Spinal cord (tissue), 10 donors: ENCODE data around the gene NTMT1. TPM values are rescaled to one million over a fixed set of nuclear protein-coding genes. Genes with fewer than 3 reads are reported as not detected.

Experiments
- DNase-seq, 6 donors: peaks; one replicate each; pipeline versions ENCODE4 v3.0.0 to v3.0.0-alpha.2; 2013 to 2015; ENCODE audit warnings: low spot score in 6 of 6, low read depth in 4 of 6
- H3K27ac ChIP-seq: one replicate; pipeline ENCODE4 v1.5.1; 2013; ENCODE audit warnings: low read depth, low read length, control low read depth
- H3K27me3 ChIP-seq: one replicate; pipeline ENCODE4 v1.6.1; 2013; ENCODE audit warnings: low read length; ENCODE audit not compliant: control insufficient read depth, insufficient read depth
- H3K36me3 ChIP-seq: one replicate; pipeline ENCODE4 v1.6.1; 2013; ENCODE audit warnings: low read length; ENCODE audit not compliant: control insufficient read depth, insufficient read depth
- H3K4me1 ChIP-seq: one replicate; pipeline ENCODE4 v1.6.1; 2013; ENCODE audit warnings: low read length; ENCODE audit not compliant: control insufficient read depth, insufficient read depth
- H3K4me3 ChIP-seq: one replicate; pipeline ENCODE4 v1.5.1; 2013; ENCODE audit warnings: low read depth, low read length, control low read depth
- H3K9me3 ChIP-seq: one replicate; pipeline ENCODE4 v1.6.1; 2013; ENCODE audit warnings: low read length; ENCODE audit not compliant: control insufficient read depth, insufficient read depth
- WGBS: methylation state at CpG from one replicate; pipeline ENCODE4 v1.1.5; 2013; ENCODE audit warnings: missing lambda C conversion rate; ENCODE audit not compliant: insufficient coverage; 5-methylcytosine and 5-hydroxymethylcytosine counted together
- polyA plus RNA-seq, 2 donors: library from polyadenylated mRNA; unstranded; fragments of 120-200 nt; gene quantifications; one replicate each; pipeline ENCODE4 v1.2.1, GENCODE V29; 2013; ENCODE audit not compliant: insufficient read length in 2 of 2
- total RNA-seq, 2 donors: library from RNA; depleted of rRNA in 1 of 2; stranded (reverse); fragments of 120-200 nt in 1 of 2; fragments of >200 nt in 1 of 2; gene quantifications; one replicate each; pipeline versions ENCODE4 v1.2.3 to v1.2.4, GENCODE V29; 2013 to 2014
- donor health status: healthy.

Gene NTMT1
- total and polyA plus RNA-seq, 4 donors: 15.9 to 39.9 (median 32.4) TPM

DNA sequence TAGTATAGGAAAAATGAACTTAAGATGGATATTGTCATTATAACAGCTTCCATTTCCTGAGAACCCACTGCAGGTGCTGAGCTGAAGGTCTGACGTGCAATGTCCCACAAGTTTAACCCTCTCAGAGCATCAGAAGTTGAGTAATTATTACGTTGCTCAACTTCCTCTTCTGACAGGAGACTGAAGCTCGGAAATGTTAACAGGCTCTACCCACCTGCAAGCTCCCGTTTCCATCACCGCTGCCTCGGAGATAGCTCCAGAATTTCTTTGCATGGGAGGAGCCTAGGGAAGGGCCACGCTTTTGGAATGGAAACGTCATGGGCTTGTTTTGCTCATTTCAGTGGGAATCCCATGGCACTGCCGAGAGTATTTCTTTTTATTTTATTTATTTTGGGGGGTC lies 1.0 kb upstream of the NTMT1 start:
- peaks cover 10% of the 10 kb centered on the region for H3K36me3 ChIP-seq
- H3K4me1 ChIP-seq: peaks cover 42% of the 10 kb centered on the region
- DNase-seq: no peak
- H3K27ac ChIP-seq: no peak overlapping the region
- WGBS: 70% methylated on average over 6 of the region's 9 CpGs
- no peak overlapping the region for H3K4me3 ChIP-seq
- no peaks in the 10 kb centered on the region for H3K9me3 ChIP-seq
- peaks cover 6% of the 10 kb centered on the region for H3K27me3 ChIP-seq

DNA sequence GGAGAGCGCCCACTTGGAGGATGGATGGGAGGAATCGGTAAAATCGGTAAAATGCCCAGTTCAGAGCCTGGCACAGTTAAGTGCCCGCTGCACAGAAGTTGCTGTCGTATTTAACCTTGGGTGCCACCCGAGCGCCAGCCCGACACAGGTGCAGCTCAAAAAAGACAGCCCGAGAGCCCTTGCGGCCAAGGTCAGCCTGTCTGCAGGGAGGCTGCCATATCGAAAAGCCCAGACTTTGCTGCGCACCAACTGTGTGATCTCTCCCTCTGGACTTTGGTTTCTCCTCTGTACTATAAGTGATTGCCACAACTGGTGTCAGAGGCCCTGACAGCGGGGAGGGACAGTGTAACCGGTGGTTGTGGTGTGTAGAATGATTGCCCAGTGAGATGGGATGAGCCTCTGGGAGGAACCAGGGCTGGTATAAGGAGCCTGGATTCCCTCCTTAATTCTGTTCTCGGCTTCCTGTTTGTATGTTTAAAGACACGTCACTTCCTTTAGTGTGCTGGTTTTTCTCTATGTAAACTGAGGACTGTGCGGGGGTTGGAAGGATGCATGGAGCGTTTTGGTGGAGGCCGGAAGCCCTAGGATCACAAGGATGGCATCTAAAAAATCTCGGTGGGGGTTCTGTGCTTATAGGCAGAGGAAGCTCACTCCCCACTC lies 792 bp downstream of the NTMT1 start:
- Histone ChIP-seq H3K9me3 (no peaks in the 10 kb centered on the region), H3K4me1 (peaks cover 46% of the 10 kb centered on the region), H3K27me3 (no peaks in the 10 kb centered on the region), H3K27ac (peak overlapping the region; percentile 90), H3K36me3 (peaks cover 23% of the 10 kb centered on the region), H3K4me3 (peak overlapping the region; percentile 90)
- DNase-seq: no peak
- 8% methylated on average over 17 of the region's 20 CpGs for WGBS

DNA sequence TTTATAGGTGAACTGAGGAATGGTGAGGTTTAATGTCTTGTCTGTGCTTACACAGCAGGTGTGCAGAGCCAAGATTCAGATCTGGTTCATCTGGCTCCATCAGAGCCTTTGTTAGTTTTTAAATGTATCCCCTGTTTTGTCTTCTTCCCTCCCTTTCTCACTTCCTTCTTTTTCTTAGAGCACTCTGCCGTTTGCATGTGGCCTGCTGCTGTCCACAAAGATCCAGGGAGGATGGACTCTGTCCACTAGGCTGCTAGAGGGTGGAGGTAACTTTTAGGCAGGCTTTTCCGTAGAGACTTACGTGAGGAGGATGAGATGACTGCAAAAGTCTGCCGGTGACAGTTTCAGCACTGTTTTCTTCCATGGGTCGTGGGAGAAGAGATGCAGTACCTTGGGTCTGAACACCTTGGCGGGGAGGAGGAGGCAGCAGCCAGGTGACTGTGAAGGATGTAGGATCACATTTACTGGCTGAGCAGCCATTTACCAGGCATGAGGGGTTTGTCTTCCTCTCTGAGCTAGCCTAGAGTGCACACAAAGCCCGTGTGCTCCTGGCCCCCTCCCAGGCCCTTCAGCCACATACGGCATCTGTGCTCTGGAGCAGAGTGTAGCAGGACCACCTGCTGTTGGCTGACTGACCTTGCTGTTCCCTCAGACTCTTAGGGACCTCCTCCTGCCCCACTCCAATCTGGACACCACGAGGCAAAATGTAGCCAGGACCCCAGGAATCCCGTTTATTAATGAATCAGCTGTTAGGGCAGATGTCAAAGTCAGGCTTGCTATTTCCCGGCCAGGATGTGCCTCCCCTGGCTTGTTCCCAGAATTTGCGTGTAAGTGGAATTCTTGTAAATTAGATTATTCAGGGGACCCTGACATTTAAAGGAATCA lies 1.8 kb downstream of the NTMT1 start:
- H3K4me3 ChIP-seq: no peak overlapping the region
- H3K36me3 ChIP-seq: peaks cover 30% of the 10 kb centered on the region
- no peak overlapping the region for H3K27ac ChIP-seq
- 46% methylated on average over 10 of the region's 12 CpGs for WGBS
- H3K27me3 ChIP-seq: no peaks in the 10 kb centered on the region
- DNase-seq: no peak
- peaks cover 56% of the 10 kb centered on the region for H3K4me1 ChIP-seq
- no peaks in the 10 kb centered on the region for H3K9me3 ChIP-seq

DNA sequence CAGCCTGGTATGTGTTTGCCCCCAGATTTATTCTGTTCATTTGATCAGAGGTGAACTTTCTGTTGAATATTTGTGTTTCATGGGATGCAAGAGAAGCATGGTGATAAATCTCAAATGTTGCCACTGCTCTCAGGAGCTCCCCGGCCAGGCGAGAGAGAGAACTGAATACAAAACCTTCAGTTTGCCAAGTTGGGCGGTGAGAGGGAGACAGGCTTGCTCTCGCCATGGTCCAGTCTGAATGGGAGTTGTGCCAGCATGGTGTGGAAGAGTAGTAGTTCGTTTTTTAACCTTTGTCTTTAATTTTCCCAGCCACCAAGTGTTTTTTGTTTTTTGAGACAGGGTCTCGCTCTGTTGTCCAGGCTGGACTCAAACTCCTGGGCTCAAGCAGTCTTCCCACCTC lies 2.7 kb downstream of the NTMT1 start:
- WGBS: 50% methylated on average over 5 of the region's 6 CpGs
- Histone ChIP-seq H3K4me1 (peaks cover 56% of the 10 kb centered on the region), H3K4me3 (no peak overlapping the region), H3K36me3 (peaks cover 39% of the 10 kb centered on the region), H3K9me3 (no peaks in the 10 kb centered on the region), H3K27ac (no peak overlapping the region), H3K27me3 (no peaks in the 10 kb centered on the region)
- no peak for DNase-seq

DNA sequence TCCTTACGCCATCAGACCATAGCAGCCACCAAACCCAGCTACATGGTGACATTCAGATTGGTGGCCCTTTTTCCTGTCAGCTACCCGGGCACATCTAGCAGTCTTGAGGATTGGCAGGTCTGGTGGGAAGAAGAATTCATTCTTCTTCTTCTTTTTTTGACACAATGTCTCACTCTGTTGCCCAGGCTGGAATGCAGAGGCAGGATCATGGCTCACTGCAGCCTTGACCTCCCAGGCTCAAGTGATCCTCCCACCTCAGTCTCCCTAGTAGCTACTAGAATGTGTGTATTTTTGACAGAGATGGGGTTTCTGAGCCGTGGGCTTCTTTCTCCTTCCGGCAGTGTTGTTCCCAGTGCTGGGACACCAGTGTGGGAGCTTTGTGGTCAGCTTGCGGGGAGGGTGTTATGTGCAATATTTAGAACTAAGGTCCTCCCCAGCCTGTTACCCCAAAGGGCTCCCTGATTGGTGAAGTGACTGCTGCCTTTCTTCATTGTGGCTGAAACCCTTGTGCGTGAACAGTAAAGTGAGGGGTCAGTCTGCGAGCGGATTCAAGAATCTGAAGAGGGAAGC lies 3.4 kb downstream of the NTMT1 start:
- no peaks in the 10 kb centered on the region for H3K27me3 ChIP-seq
- peaks cover 45% of the 10 kb centered on the region for H3K36me3 ChIP-seq
- H3K27ac ChIP-seq: no peak overlapping the region
- H3K4me3 ChIP-seq: no peak overlapping the region
- WGBS: 100% methylated on average over 3 of the region's 8 CpGs
- no peak for DNase-seq
- H3K9me3 ChIP-seq: no peaks in the 10 kb centered on the region
- peaks cover 56% of the 10 kb centered on the region for H3K4me1 ChIP-seq

DNA sequence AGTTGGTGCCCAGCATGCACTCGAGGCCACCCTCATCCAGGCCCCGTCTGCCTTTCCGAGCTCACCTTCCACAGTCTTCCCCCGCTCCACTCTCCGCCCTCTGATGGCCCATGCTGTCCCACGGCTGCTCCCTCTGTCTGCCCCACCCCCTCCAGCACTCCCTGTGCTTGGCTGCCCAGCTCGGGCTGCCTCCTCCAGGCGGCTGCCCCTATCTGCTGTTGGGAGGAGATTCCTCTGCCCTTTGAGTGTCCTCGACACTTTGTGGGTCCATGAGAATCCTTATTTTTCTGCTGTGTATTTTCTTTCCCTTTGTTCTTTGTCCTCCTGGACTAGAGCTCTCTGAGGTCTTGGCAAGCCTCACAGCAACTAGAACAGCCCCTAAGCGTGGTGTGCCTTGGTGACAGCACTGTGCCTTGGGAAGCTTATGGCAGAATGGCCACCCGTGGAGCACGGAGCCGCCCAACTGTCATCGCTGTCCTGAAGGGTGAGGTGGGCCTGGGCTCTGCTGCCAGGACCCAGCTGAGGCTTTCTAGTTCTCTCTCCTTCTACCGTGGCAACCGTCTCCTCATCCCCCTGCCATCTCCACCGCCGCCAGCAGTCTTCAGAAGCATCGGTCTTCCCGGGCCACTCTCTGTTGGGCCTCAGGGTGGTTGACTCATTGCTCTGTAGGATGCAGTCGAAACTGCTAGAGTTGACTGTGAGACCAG lies 5.2 kb downstream of the NTMT1 start:
- H3K27ac ChIP-seq: peak overlapping the region; percentile 25

DNA sequence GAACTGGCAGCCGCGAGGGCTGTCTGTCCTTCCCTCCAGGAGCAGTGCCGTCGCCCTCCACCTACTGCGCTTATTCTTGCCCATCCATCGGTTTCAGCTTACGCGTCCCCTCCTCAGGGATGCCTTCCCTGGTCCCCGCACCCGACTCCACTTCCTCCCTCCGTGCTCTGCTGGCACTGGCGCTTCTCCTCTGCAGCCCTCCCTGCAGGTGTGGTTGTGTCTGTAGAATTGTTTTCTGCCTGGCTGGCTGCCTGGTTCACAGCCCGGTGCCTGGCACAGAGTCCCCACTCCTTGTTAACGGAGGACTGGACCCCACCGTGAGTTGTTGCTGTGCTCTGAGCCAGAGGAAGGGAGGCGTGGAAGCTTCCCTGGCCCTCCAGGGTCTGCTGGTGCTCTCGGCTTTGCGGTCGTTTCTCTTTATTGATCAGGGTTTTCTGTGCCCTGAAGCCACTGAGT lies 5.7 kb downstream of the NTMT1 start:
- peaks cover 45% of the 10 kb centered on the region for H3K4me1 ChIP-seq

More for the DNA sequence above, 5.2 kb downstream of the NTMT1 start:
- peaks cover 63% of the 10 kb centered on the region for H3K36me3 ChIP-seq
- WGBS: 48% methylated on average over 17 of the region's 21 CpGs
- no peaks in the 10 kb centered on the region for H3K9me3 ChIP-seq
- H3K4me1 ChIP-seq: peaks cover 49% of the 10 kb centered on the region
- DNase-seq: peak in 1 of 6 donors; percentile 45
- no peak overlapping the region for H3K4me3 ChIP-seq
- no peaks in the 10 kb centered on the region for H3K27me3 ChIP-seq

DNA sequence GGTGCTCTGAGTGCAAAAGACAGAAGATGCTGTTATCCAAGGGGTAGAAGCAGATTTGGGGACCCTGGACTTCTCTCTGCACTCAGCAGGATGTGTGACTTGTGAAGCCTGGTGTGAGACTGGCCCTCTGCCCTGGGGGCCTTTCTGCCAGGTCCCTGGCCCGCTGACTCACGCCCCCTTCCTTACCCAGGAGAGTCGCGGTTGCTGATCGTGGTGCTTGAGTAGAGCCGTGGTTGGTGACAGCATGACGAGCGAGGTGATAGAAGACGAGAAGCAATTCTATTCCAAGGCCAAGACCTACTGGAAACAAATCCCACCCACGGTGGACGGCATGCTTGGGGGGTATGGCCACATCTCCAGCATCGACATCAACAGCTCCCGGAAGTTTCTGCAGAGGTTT lies 6.5 kb downstream of the NTMT1 start:
- peaks cover 76% of the 10 kb centered on the region for H3K36me3 ChIP-seq

More for the DNA sequence above, 5.7 kb downstream of the NTMT1 start:
- Histone ChIP-seq H3K4me3 (no peak overlapping the region), H3K27me3 (no peaks in the 10 kb centered on the region), H3K27ac (no peak overlapping the region), H3K9me3 (no peaks in the 10 kb centered on the region), H3K36me3 (peaks cover 69% of the 10 kb centered on the region)
- DNase-seq: no peak
- WGBS: 50% methylated on average over 12 of the region's 19 CpGs

DNA sequence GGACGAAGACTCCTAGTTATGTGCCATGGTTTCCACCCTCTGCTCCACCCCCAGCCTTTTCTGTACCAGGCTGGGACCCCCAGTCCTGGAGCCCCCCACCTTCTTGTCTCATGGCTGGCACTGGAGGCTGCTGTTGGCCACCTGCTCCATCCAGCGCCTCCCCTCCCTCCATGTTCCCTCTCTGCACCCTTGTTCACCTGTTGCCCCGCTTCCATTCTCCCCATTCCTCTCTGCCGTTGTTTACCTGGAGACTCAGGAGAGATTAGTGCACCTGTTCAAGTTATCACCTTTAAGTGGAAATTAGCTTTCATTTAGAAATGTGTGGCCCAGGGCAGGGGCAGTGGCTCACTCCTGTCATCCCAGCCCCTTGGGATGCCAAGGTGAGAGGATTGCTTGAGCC lies 7.2 kb downstream of the NTMT1 start:
- H3K4me1 ChIP-seq: peaks cover 32% of the 10 kb centered on the region
- WGBS: no CpG with 5 or more reads among the region's 4 CpGs
- no peaks in the 10 kb centered on the region for H3K27me3 ChIP-seq
- H3K36me3 ChIP-seq: peaks cover 81% of the 10 kb centered on the region
- H3K27ac ChIP-seq: no peak overlapping the region
- H3K9me3 ChIP-seq: no peaks in the 10 kb centered on the region
- H3K4me3 ChIP-seq: no peak overlapping the region
- DNase-seq: no peak

More for the DNA sequence above, 6.5 kb downstream of the NTMT1 start:
- no peak for DNase-seq
- H3K27ac ChIP-seq: no peak overlapping the region
- H3K4me3 ChIP-seq: no peak overlapping the region
- no CpG with 5 or more reads among the region's 13 CpGs for WGBS
- no peaks in the 10 kb centered on the region for H3K27me3 ChIP-seq
- H3K9me3 ChIP-seq: no peaks in the 10 kb centered on the region
- H3K4me1 ChIP-seq: peaks cover 39% of the 10 kb centered on the region
